ENCODE measurements around the gene SPATA6. TPM values are rescaled to one million over a fixed set of nuclear protein-coding genes. Genes with fewer than 3 reads are reported as not detected.

SPATA6 gene
- polyA plus RNA-seq, 2 of the 4 experiments (the other 2 are of a cell fraction): 2.3 to 3.5 TPM

GRCh38 chr1:48250572-48250971 lies 221.4 kb downstream of the SPATA6 start:
- DNase-seq (ENCODE audit: low read depth in 1 of 2, low spot score in 1 of 2) (no peak), ATAC-seq (no peak), FAIRE-seq (no peak)
- CTCF ChIA-PET: no interaction called here
- Histone ChIP-seq H3K4me3 (no peak overlapping the region), H3K4me2 (no peak overlapping the region), H3K9me3 (no peaks in the 10 kb centered on the region), H3K4me1 (no peaks in the 10 kb centered on the region), H3K27ac (no peak overlapping the region)
- POLR2A ChIA-PET: no interaction called here
- no peak for TF ChIP-seq HDAC2 (IDR thresholded peaks at IDR 0.05)
- TF ChIP-seq, protein P1, sequence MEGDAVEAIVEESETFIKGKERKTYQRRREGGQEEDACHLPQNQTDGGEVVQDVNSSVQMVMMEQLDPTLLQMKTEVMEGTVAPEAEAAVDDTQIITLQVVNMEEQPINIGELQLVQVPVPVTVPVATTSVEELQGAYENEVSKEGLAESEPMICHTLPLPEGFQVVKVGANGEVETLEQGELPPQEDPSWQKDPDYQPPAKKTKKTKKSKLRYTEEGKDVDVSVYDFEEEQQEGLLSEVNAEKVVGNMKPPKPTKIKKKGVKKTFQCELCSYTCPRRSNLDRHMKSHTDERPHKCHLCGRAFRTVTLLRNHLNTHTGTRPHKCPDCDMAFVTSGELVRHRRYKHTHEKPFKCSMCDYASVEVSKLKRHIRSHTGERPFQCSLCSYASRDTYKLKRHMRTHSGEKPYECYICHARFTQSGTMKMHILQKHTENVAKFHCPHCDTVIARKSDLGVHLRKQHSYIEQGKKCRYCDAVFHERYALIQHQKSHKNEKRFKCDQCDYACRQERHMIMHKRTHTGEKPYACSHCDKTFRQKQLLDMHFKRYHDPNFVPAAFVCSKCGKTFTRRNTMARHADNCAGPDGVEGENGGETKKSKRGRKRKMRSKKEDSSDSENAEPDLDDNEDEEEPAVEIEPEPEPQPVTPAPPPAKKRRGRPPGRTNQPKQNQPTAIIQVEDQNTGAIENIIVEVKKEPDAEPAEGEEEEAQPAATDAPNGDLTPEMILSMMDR (IDR thresholded peaks at IDR 0.05): no peak
- WGBS (ENCODE audit: missing lambda C conversion rate): 2% methylated on average over 3 of the region's 3 CpGs

DNA sequence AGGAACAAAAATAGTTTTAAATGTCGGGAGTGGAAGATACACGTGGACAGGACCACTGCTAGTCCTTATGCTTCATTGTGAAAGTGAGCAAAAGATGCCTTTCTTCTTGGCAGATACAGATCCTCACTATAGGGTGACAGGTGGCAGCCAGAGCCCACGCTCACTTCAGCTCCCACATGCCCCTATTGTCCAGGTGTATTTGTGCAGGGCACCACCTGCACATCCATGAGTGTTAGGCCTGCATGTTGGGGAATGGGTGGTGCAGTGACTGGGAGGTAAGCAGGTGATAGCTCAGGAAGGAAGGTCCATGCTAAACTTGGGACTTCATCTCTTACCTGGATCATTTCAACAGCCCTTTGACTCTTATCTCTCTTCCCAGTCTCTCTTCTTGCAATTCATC lies 222.1 kb downstream of the SPATA6 start:
- H3K27ac ChIP-seq: no peak overlapping the region
- TF ChIP-seq CBX8 (IDR thresholded peaks at IDR 0.05) (no peak), NPAS2 (CRISPR knock-in tag; IDR thresholded peaks at IDR 0.05; ENCODE audit: borderline replicate concordance) (no peak), KDM1A (IDR thresholded peaks at IDR 0.05; ENCODE audit: low read depth) (no peak), ZSCAN20 (CRISPR knock-in tag; IDR thresholded peaks at IDR 0.05) (no peak), TFCP2L1 (CRISPR knock-in tag; IDR thresholded peaks at IDR 0.05) (no peak), RCOR1 (IDR thresholded peaks at IDR 0.05; ENCODE audit: low read depth, low read length) (no peak)
- TF ChIP-seq, protein P2, sequence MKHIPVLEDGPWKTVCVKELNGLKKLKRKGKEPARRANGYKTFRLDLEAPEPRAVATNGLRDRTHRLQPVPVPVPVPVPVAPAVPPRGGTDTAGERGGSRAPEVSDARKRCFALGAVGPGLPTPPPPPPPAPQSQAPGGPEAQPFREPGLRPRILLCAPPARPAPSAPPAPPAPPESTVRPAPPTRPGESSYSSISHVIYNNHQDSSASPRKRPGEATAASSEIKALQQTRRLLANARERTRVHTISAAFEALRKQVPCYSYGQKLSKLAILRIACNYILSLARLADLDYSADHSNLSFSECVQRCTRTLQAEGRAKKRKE (CRISPR knock-in tag; IDR thresholded peaks at IDR 0.05; ENCODE audit: low read depth): no peak
- TF ChIP-seq, protein P3, sequence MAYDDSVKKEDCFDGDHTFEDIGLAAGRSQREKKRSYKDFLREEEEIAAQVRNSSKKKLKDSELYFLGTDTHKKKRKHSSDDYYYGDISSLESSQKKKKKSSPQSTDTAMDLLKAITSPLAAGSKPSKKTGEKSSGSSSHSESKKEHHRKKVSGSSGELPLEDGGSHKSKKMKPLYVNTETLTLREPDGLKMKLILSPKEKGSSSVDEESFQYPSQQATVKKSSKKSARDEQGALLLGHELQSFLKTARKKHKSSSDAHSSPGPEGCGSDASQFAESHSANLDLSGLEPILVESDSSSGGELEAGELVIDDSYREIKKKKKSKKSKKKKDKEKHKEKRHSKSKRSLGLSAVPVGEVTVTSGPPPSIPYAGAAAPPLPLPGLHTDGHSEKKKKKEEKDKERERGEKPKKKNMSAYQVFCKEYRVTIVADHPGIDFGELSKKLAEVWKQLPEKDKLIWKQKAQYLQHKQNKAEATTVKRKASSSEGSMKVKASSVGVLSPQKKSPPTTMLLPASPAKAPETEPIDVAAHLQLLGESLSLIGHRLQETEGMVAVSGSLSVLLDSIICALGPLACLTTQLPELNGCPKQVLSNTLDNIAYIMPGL (CRISPR knock-in tag; IDR thresholded peaks at IDR 0.05; ENCODE audit: borderline replicate concordance): no peak
- TF ChIP-seq, protein P1 (IDR thresholded peaks at IDR 0.05): no peak
- H3K4me1 ChIP-seq: no peaks in the 10 kb centered on the region
- ATAC-seq (no peak), FAIRE-seq (no peak), DNase-seq (ENCODE audit: low read depth in 1 of 2, low spot score in 1 of 2) (no peak)
- no peaks in the 10 kb centered on the region for H3K9me3 ChIP-seq
- ChIA-PET POLR2A (no interaction called here), CTCF (no interaction called here)
- H3K4me2 ChIP-seq: no peak overlapping the region
- WGBS (ENCODE audit: missing lambda C conversion rate): 9% methylated on average over 3 of the region's 3 CpGs
- H3K4me3 ChIP-seq: no peak overlapping the region

DNA sequence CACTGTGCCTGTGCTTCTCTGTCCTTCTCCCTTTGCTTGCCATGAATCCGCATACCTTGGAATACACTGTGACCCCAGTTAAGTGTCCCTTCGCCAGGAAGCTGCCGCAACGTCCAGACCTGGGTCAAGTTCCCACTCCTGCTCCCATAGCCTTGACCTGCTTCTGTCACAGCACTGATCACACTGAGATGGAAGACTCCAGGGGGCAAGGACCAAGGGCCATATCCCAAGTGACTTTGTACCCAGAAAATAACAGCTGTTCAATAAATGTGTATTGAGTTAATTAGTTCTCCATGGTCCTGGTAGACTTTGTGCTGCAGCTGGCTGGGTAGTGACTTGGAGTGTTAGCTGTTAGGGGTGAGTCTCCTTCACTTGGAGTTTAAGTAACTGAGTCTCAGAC lies 223.6 kb downstream of the SPATA6 start:
- DNase-seq (ENCODE audit: low read depth in 1 of 2, low spot score in 1 of 2): no peak
- H3K4me1 ChIP-seq: no peaks in the 10 kb centered on the region
- ChIA-PET POLR2A (no interaction called here), CTCF (no interaction called here)
- no peak overlapping the region for H3K27ac ChIP-seq
- no peaks in the 10 kb centered on the region for H3K9me3 ChIP-seq
- WGBS (ENCODE audit: missing lambda C conversion rate): 67% methylated on average over 1 of the region's 4 CpGs
- no peak overlapping the region for H3K4me3 ChIP-seq
- TF ChIP-seq KDM1A (IDR thresholded peaks at IDR 0.05; ENCODE audit: low read depth) (no peak), EP300 (IDR thresholded peaks at IDR 0.05) (no peak), GATA3 (IDR thresholded peaks at IDR 0.05; ENCODE audit: borderline replicate concordance) (no peak), ELK1 (IDR thresholded peaks at IDR 0.05; ENCODE audit: low read depth, low read length) (no peak), CHD2 (IDR thresholded peaks at IDR 0.05; ENCODE audit: low read length, partially characterized antibody) (no peak), HOXA7 (CRISPR knock-in tag; IDR thresholded peaks at IDR 0.05) (no peak), ZSCAN20 (CRISPR knock-in tag; IDR thresholded peaks at IDR 0.05) (no peak), ZC3H11A (IDR thresholded peaks at IDR 0.05) (no peak), HDAC2 (IDR thresholded peaks at IDR 0.05) (no peak), EHF (CRISPR knock-in tag; IDR thresholded peaks at IDR 0.05) (no peak), CBX8 (IDR thresholded peaks at IDR 0.05) (no peak), PHF8 (IDR thresholded peaks at IDR 0.05; ENCODE audit: borderline replicate concordance, low read depth) (no peak), RARB (CRISPR knock-in tag; IDR thresholded peaks at IDR 0.05) (no peak), MYC (IDR thresholded peaks at IDR 0.05; ENCODE audit: borderline replicate concordance, low read length) (no peak), RCOR1 (IDR thresholded peaks at IDR 0.05; ENCODE audit: low read depth, low read length) (no peak), ZFP36 (IDR thresholded peaks at IDR 0.05; ENCODE audit: borderline replicate concordance, partially characterized antibody) (no peak)
- TF ChIP-seq, protein P2 (CRISPR knock-in tag; IDR thresholded peaks at IDR 0.05; ENCODE audit: low read depth): no peak
- no peak for ATAC-seq
- FAIRE-seq: no peak
- H3K4me2 ChIP-seq: no peak overlapping the region

All from A549 (cell line).